A549 (cell line): ENCODE results near the gene TSGA10.

ENCODE experiments used
- BHLHE40 ChIP-seq: IDR thresholded peaks from 2 replicates; pipeline ENCODE4 v1.6.1; 2012; ENCODE audit warnings: low read depth, low read length, inconsistent platforms
- CTCF ChIP-seq: fragments of >200 bp; sonication (Bioruptor Twin); formaldehyde crosslinking; IDR thresholded peaks from 3 replicates; pipeline ENCODE4 v1.5.1; 2016
- E2F6 ChIP-seq: IDR thresholded peaks from 2 replicates; pipeline ENCODE4 v1.6.1; 2012; ENCODE audit warnings: low read depth, borderline replicate concordance
- EHMT2 ChIP-seq: fragments of 200-600 bp; sonication (generic); IDR thresholded peaks from 2 replicates; pipeline ENCODE4 v1.6.1; 2016; ENCODE audit warnings: antibody characterized with exemption, low read depth, mild to moderate bottlenecking, moderate library complexity
- EP300 ChIP-seq, 2 experiments: fragments of >200 bp; sonication (Bioruptor Twin); formaldehyde crosslinking; IDR thresholded peaks; 2 replicates in 1 of 2; 3 replicates in 1 of 2; pipeline ENCODE4 v1.6.1; 2016 to 2017
- HDAC2 ChIP-seq: fragments of 200-600 bp; sonication (generic); IDR thresholded peaks from 2 replicates; pipeline ENCODE4 v1.6.1; 2016
- HOXA7 ChIP-seq: fragments of 250-450 bp; sonication (Bioruptor Pico); IDR thresholded peaks from 2 replicates; pipeline ENCODE4 v1.5.0; 2020; ENCODE audit warnings: mild to moderate bottlenecking, moderate library complexity
- JUN ChIP-seq, 2 experiments: fragments of >200 bp; sonication (Bioruptor Twin); formaldehyde crosslinking; IDR thresholded peaks; 2 replicates in 1 of 2; 3 replicates in 1 of 2; pipeline ENCODE4 v1.6.1; 2016 to 2017
- MAX ChIP-seq: IDR thresholded peaks from 2 replicates; pipeline ENCODE4 v1.6.1; 2012
- NR3C1 ChIP-seq: fragments of >200 bp; sonication (Bioruptor Twin); formaldehyde crosslinking; IDR thresholded peaks from 3 replicates; pipeline ENCODE4 v1.6.1; 2017
- POLR2A ChIP-seq: IDR thresholded peaks from 2 replicates; pipeline ENCODE4 v1.6.1; 2012; ENCODE audit warnings: mild to moderate bottlenecking, low read length
- RFX5 ChIP-seq: fragments of 450-650 bp; IDR thresholded peaks from 2 replicates; pipeline ENCODE4 v1.7.1; 2014; ENCODE audit warnings: antibody characterized with exemption, mild to moderate bottlenecking, moderate library complexity
- TFCP2L1 ChIP-seq: fragments of 250-450 bp; sonication (Bioruptor Pico); IDR thresholded peaks from 2 replicates; pipeline ENCODE4 v1.5.0; 2021; ENCODE audit warnings: mild to moderate bottlenecking
- ZSCAN20 ChIP-seq: fragments of 250-450 bp; sonication (Bioruptor Pico); IDR thresholded peaks from 2 replicates; pipeline ENCODE4 v1.8.0; 2022; ENCODE audit warnings: mild to moderate bottlenecking, moderate library complexity

GRCh38 chr2:99027856-99028255 is 126.9 kb downstream of the TSGA10 start:
- TF ChIP-seq CTCF, result no peak
- TF ChIP-seq MAX, result no peak
- TF ChIP-seq BHLHE40, result no peak
- TF ChIP-seq POLR2A, result no peak
- no peak for TF ChIP-seq JUN (IDR thresholded peaks at IDR 0.05)
- no peak for TF ChIP-seq EP300 (IDR thresholded peaks at IDR 0.05)
- TF ChIP-seq RFX5, result no peak
- TF ChIP-seq TFCP2L1, result no peak
- TF ChIP-seq ZSCAN20 (CRISPR knock-in tag), result no peak
- TF ChIP-seq EHMT2, result no peak
- TF ChIP-seq HOXA7 (CRISPR knock-in tag), result no peak
- TF ChIP-seq NR3C1, result no peak
- TF ChIP-seq HDAC2, result no peak
- TF ChIP-seq E2F6, result no peak
